Calu3 (cell line): Measurements from ENCODE around the gene UQCC2. TPM values are rescaled to one million over a fixed set of nuclear protein-coding genes. Genes with fewer than 3 reads are reported as not detected.
A peak's percentile ranks its signal among the peaks of the same experiment; 100 is the strongest.

Experiments used
- BruUV-seq: library from RNA; stranded (reverse); fragments of 400-500 nt; replicated peaks from 2 replicates; lab custom pipeline; 2021; lab: Mats Ljungman, UMichigan
- CTCF ChIA-PET: fragments of 300-600 bp; sonication (Branson Sonifier 250); formaldehyde crosslinking; loops from one replicate; lab custom pipeline; 2022; ENCODE audit warnings: antibody characterized with exemption; lab: Charles Lee
- DNase-seq: peaks from one replicate; pipeline ENCODE4 v3.0.0; 2022
- H3K27ac Mint-ChIP-seq: one replicate; pipeline ENCODE4 v1.8.0; 2022; ENCODE audit warnings: mixed read lengths; ENCODE audit not compliant: unreplicated experiment
- H3K27me3 Mint-ChIP-seq: one replicate; pipeline ENCODE4 v1.8.0; 2022; ENCODE audit warnings: mixed read lengths; ENCODE audit not compliant: unreplicated experiment
- H3K36me3 Mint-ChIP-seq: one replicate; pipeline ENCODE4 v1.8.0; 2022; ENCODE audit warnings: mild to moderate bottlenecking, moderate library complexity, mixed read lengths; ENCODE audit not compliant: insufficient read depth, unreplicated experiment
- H3K4me1 Mint-ChIP-seq: one replicate; pipeline ENCODE4 v1.8.0; 2022; ENCODE audit warnings: mild to moderate bottlenecking, low read depth, mixed read lengths; ENCODE audit not compliant: unreplicated experiment
- H3K4me3 Mint-ChIP-seq: one replicate; pipeline ENCODE4 v1.8.0; 2022; ENCODE audit warnings: mild to moderate bottlenecking, low read depth, moderate library complexity, mixed read lengths; ENCODE audit not compliant: unreplicated experiment
- H3K9me3 Mint-ChIP-seq: one replicate; pipeline ENCODE4 v1.8.0; 2022; ENCODE audit warnings: low read depth, mixed read lengths; ENCODE audit not compliant: unreplicated experiment
- CTCF ChIP-seq: fragments of 200-600 bp; IDR thresholded peaks from one replicate; pipeline ENCODE4 v1.8.0; 2022; ENCODE audit warnings: antibody characterized with exemption; ENCODE audit not compliant: unreplicated experiment
- intact Hi-C: fragments of 100-400 bp; cut with micrococcal nuclease; formaldehyde crosslinking; loops from one replicate; pipeline ENCODE4 v1.10.0; 2022; ENCODE audit not compliant: unreplicated experiment
- total RNA-seq: library from RNA; stranded (reverse); gene quantifications from 2 replicates; pipeline ENCODE4 v1.2.3, GENCODE V29; 2022

The UQCC2 gene
- total RNA-seq, 1 experiment from 2014 or later = 142 TPM

GRCh38 chr6:33739571-33739970 lies 28.1 kb upstream of the UQCC2 start:
- H3K36me3 Mint-ChIP-seq = no peaks in the 10 kb centered on the region
- no peak overlapping the region for H3K4me3 Mint-ChIP-seq
- H3K9me3 Mint-ChIP-seq = no peaks in the 10 kb centered on the region
- DNase-seq = no peak
- CTCF ChIA-PET = interaction anchor here (0.6 to 1.1 kb wide), 4 partner anchors 20 to 316 kb away, joined by 3 to 6 read pairs (median 4); partner anchors contain the start of gene UQCC2
- H3K27ac Mint-ChIP-seq = peak overlapping the region; percentile 27
- no TSS peak for BruUV-seq
- no peaks in the 10 kb centered on the region for H3K27me3 Mint-ChIP-seq
- H3K4me1 Mint-ChIP-seq = peaks cover 31% of the 10 kb centered on the region
- intact Hi-C loops = no loop called here
- no peak for TF ChIP-seq CTCF

- CTCF ChIA-PET = interaction anchor here (1.1 kb wide), 1 partner anchor 317 kb away, joined by 3 read pairs; no protein-coding TSS in a partner anchor
- H3K27me3 Mint-ChIP-seq = no peaks in the 10 kb centered on the region
- H3K4me3 Mint-ChIP-seq = no peak overlapping the region
- no TSS peak for BruUV-seq
- no peak for DNase-seq
- no peak for TF ChIP-seq CTCF
- no peak overlapping the region for H3K27ac Mint-ChIP-seq
- no peaks in the 10 kb centered on the region for H3K9me3 Mint-ChIP-seq
- no peaks in the 10 kb centered on the region for H3K36me3 Mint-ChIP-seq
- peaks cover 24% of the 10 kb centered on the region for H3K4me1 Mint-ChIP-seq
- intact Hi-C loops = no loop called here
These were observed 27.4 kb upstream of the UQCC2 start for GRCh38 chr6:33738879-33739278.

GRCh38 chr6:33738153-33738552 lies 26.7 kb upstream of the UQCC2 start:
- Mint-ChIP-seq H3K4me1 (peaks cover 20% of the 10 kb centered on the region), H3K9me3 (no peaks in the 10 kb centered on the region), H3K36me3 (no peaks in the 10 kb centered on the region), H3K4me3 (no peak overlapping the region), H3K27me3 (no peaks in the 10 kb centered on the region), H3K27ac (no peak overlapping the region)
- intact Hi-C loops = no loop called here
- DNase-seq = no peak
- TF ChIP-seq CTCF = no peak
- CTCF ChIA-PET = no interaction called here
- BruUV-seq = no TSS peak

GRCh38 chr6:33737267-33738026 lies 25.9 kb upstream of the UQCC2 start:
- CTCF ChIA-PET = no interaction called here
- H3K36me3 Mint-ChIP-seq = no peaks in the 10 kb centered on the region
- H3K9me3 Mint-ChIP-seq = no peaks in the 10 kb centered on the region
- no peak for TF ChIP-seq CTCF
- no TSS peak for BruUV-seq
- no peak overlapping the region for H3K4me3 Mint-ChIP-seq
- peaks cover 20% of the 10 kb centered on the region for H3K4me1 Mint-ChIP-seq
- H3K27ac Mint-ChIP-seq = peak overlapping the region; percentile 8
- intact Hi-C loops = no loop called here
- H3K27me3 Mint-ChIP-seq = no peaks in the 10 kb centered on the region
- DNase-seq = no peak
